HPDE6-E6E7 (cell line): ENCODE measurements around the gene MACROD2.
A peak's percentile ranks its signal among the peaks of the same experiment; 100 is the strongest.
"Not testable (repeated sequence)": the region's sequence is repeated elsewhere in the genome, so short reads cannot be mapped to it uniquely, and the experiment has no call there.

ENCODE experiments used
- DNase-seq: peaks from one replicate; pipeline ENCODE4 v3.0.0; 2011; ENCODE audit warnings: missing footprints; ENCODE audit errors: extremely low spot score

MACROD2 gene

GRCh38 chr20:14191559-14191958 is 196.2 kb downstream of the MACROD2 start:
- no peak for DNase-seq

- no peak for DNase-seq
Measured at GRCh38 chr20:14193443-14193842, 198.1 kb downstream of the MACROD2 start.

- no peak for DNase-seq
Measured at GRCh38 chr20:14193885-14194284, 198.6 kb downstream of the MACROD2 start.

GRCh38 chr20:14197097-14197496 is 201.8 kb downstream of the MACROD2 start:
- no peak for DNase-seq

GRCh38 chr20:14198416-14198815 is 203.1 kb downstream of the MACROD2 start:
- DNase-seq: no peak

- DNase-seq: no peak
Measured at GRCh38 chr20:14199111-14199510, 203.8 kb downstream of the MACROD2 start.

GRCh38 chr20:14203657-14204056 is 208.3 kb downstream of the MACROD2 start:
- DNase-seq: no peak

- no peak for DNase-seq
Measured at GRCh38 chr20:14207591-14207990, 212.3 kb downstream of the MACROD2 start.

- no peak for DNase-seq
Measured at GRCh38 chr20:14208956-14209355, 213.6 kb downstream of the MACROD2 start.

GRCh38 chr20:14210146-14210545 is 214.8 kb downstream of the MACROD2 start:
- no peak for DNase-seq

- DNase-seq: no peak
Measured at GRCh38 chr20:14214046-14214445, 218.7 kb downstream of the MACROD2 start.

GRCh38 chr20:14215880-14216279 is 220.6 kb downstream of the MACROD2 start:
- DNase-seq: not testable (repeated sequence)

GRCh38 chr20:14219801-14220461 is 224.6 kb downstream of the MACROD2 start:
- DNase-seq: peak; percentile 61

- no peak for DNase-seq
Measured at GRCh38 chr20:14220986-14221385, 225.7 kb downstream of the MACROD2 start.

GRCh38 chr20:14223806-14224205 is 228.5 kb downstream of the MACROD2 start:
- DNase-seq: no peak

GRCh38 chr20:14226051-14227049 is 231.0 kb downstream of the MACROD2 start:
- DNase-seq: not testable (repeated sequence)

- no peak for DNase-seq
Measured at GRCh38 chr20:14232650-14233049, 237.3 kb downstream of the MACROD2 start.

GRCh38 chr20:14234666-14235295 is 239.5 kb downstream of the MACROD2 start:
- DNase-seq: peak; percentile 31

GRCh38 chr20:14235355-14235754 is 240.0 kb downstream of the MACROD2 start:
- peak; percentile 21 for DNase-seq

- DNase-seq: no peak
Measured at GRCh38 chr20:14245368-14245970, 250.2 kb downstream of the MACROD2 start.

- DNase-seq: no peak
Measured at GRCh38 chr20:14259689-14260088, 264.4 kb downstream of the MACROD2 start.

- no peak for DNase-seq
Measured at GRCh38 chr20:14260367-14260766, 265.1 kb downstream of the MACROD2 start.
